NCI-H1092 (cell line): ENCODE data around the gene OSBPL10.
"Not testable (repeated sequence)": the region's sequence is repeated elsewhere in the genome, so short reads cannot be mapped to it uniquely, and the experiment has no call there.

ENCODE experiments used
- DNase-seq: peaks from one replicate; lab custom pipeline; 2025; lab: John Stamatoyannopoulos, UW

OSBPL10 gene

GRCh38 chr3:31890007-31890406, 91.1 kb downstream of the OSBPL10 start:
- no peak for DNase-seq

GRCh38 chr3:31885235-31885634, 95.8 kb downstream of the OSBPL10 start:
- no peak for DNase-seq

GRCh38 chr3:31884251-31884650, 96.8 kb downstream of the OSBPL10 start:
- no peak for DNase-seq

GRCh38 chr3:31882895-31883294, 98.2 kb downstream of the OSBPL10 start:
- DNase-seq, result no peak

- DNase-seq, result no peak
These were observed 98.6 kb downstream of the OSBPL10 start for GRCh38 chr3:31882431-31882830.

GRCh38 chr3:31880482-31881078, 100.5 kb downstream of the OSBPL10 start:
- no peak for DNase-seq

- no peak for DNase-seq
These were observed 101.0 kb downstream of the OSBPL10 start for GRCh38 chr3:31880020-31880419.

GRCh38 chr3:31879365-31879764, 101.7 kb downstream of the OSBPL10 start:
- no peak for DNase-seq

- DNase-seq, result no peak
These were observed 102.7 kb downstream of the OSBPL10 start for GRCh38 chr3:31878231-31878838.

- DNase-seq, result no peak
These were observed 104.7 kb downstream of the OSBPL10 start for GRCh38 chr3:31876331-31876730.

- no peak for DNase-seq
These were observed 105.6 kb downstream of the OSBPL10 start for GRCh38 chr3:31875437-31875836.

- no peak for DNase-seq
These were observed 107.7 kb downstream of the OSBPL10 start for GRCh38 chr3:31873254-31873820.

GRCh38 chr3:31871939-31872507, 109.0 kb downstream of the OSBPL10 start:
- no peak for DNase-seq

- DNase-seq, result not testable (repeated sequence)
These were observed 111.0 kb downstream of the OSBPL10 start for GRCh38 chr3:31870111-31870510.

GRCh38 chr3:31868236-31868635, 112.8 kb downstream of the OSBPL10 start:
- no peak for DNase-seq

- no peak for DNase-seq
These were observed 118.3 kb downstream of the OSBPL10 start for GRCh38 chr3:31862666-31863279.

GRCh38 chr3:31861826-31862225, 119.2 kb downstream of the OSBPL10 start:
- peak; percentile 66 for DNase-seq

- DNase-seq, result not testable (repeated sequence)
These were observed 120.4 kb downstream of the OSBPL10 start for GRCh38 chr3:31860642-31861041.

- DNase-seq, result no peak
These were observed 121.8 kb downstream of the OSBPL10 start for GRCh38 chr3:31859245-31859644.

- DNase-seq, result no peak
These were observed 122.6 kb downstream of the OSBPL10 start for GRCh38 chr3:31858439-31858838.

- DNase-seq, result no peak
These were observed 127.5 kb downstream of the OSBPL10 start for GRCh38 chr3:31853580-31853979.

GRCh38 chr3:31851278-31851677, 129.8 kb downstream of the OSBPL10 start:
- no peak for DNase-seq

GRCh38 chr3:31848911-31849310, 132.2 kb downstream of the OSBPL10 start:
- DNase-seq, result no peak
